ENCODE measurements around the gene HAUS8.

Gene HAUS8

GRCh38 chr19:17058236-17058635 lies 17.0 kb downstream of the HAUS8 start:
- DNase-seq, result no peak
- H3K4me3 ChIP-seq (ENCODE audit: low read depth, low read length), result no peak overlapping the region
- TF ChIP-seq, protein P1, sequence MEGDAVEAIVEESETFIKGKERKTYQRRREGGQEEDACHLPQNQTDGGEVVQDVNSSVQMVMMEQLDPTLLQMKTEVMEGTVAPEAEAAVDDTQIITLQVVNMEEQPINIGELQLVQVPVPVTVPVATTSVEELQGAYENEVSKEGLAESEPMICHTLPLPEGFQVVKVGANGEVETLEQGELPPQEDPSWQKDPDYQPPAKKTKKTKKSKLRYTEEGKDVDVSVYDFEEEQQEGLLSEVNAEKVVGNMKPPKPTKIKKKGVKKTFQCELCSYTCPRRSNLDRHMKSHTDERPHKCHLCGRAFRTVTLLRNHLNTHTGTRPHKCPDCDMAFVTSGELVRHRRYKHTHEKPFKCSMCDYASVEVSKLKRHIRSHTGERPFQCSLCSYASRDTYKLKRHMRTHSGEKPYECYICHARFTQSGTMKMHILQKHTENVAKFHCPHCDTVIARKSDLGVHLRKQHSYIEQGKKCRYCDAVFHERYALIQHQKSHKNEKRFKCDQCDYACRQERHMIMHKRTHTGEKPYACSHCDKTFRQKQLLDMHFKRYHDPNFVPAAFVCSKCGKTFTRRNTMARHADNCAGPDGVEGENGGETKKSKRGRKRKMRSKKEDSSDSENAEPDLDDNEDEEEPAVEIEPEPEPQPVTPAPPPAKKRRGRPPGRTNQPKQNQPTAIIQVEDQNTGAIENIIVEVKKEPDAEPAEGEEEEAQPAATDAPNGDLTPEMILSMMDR (IDR thresholded peaks at IDR 0.05; ENCODE audit: low read depth, low read length, missing control alignments), result no peak
- no peak overlapping the region for H3K27ac ChIP-seq
- in situ Hi-C loops (cut with HindIII; ENCODE audit: low pct_ligation_motif_present, low sequenced_read_pairs), result no loop called here
- no peaks in the 10 kb centered on the region for H3K27me3 ChIP-seq (replicated peaks)
- H3K36me3 ChIP-seq (replicated peaks), result peaks cover 16% of the 10 kb centered on the region

DNA sequence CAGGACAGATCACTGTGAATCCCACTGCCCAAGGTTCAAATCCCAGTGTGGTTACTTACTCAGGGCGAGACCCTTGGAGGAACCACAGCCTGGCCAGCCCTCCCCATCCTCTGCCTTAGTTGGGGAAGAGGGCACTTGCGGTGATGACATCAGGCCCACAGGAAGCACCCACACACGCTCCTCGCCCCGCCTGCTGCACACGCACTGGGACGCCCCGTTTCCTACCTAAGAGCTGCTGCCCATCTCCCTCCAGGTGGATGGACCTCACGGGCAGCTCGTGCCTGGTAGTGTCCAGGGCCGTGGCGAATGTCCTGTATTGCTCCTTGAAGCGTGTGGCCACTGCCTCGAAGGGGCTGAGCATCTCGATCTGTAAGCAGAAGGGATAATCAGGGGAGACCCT lies 19.6 kb downstream of the HAUS8 start:
- peaks cover 18% of the 10 kb centered on the region for H3K36me3 ChIP-seq (replicated peaks)
- no peaks in the 10 kb centered on the region for H3K27me3 ChIP-seq (replicated peaks)
- no peak overlapping the region for H3K27ac ChIP-seq
- DNase-seq, result no peak
- in situ Hi-C loops (cut with HindIII; ENCODE audit: low pct_ligation_motif_present, low sequenced_read_pairs), result no loop called here
- TF ChIP-seq, protein P1 (IDR thresholded peaks at IDR 0.05; ENCODE audit: low read depth, low read length, missing control alignments), result no peak
- H3K4me3 ChIP-seq (ENCODE audit: low read depth, low read length), result no peak overlapping the region

DNA sequence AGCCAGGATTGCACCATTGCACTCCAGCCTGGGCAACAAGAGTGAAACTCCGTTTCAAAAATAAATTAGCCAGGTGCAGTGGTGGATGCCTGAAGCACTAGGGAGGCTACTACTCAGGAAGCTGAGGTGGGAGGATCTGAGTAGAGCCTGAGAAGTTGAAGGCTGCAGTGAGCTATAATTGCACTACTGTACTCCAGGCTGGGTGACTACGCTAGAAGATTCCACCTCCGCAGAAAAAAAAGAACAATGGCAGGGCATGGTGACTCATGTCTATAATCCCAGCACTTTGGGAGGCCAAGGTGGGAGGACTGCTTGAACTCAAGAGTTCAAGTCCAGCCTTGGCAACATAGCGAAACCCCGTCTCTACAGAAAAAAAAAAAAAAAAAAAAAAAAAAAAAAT lies 20.5 kb downstream of the HAUS8 start:
- no peak for DNase-seq
- TF ChIP-seq, protein P1 (IDR thresholded peaks at IDR 0.05; ENCODE audit: low read depth, low read length, missing control alignments), result no peak
- Histone ChIP-seq H3K36me3 (replicated peaks) (peaks cover 18% of the 10 kb centered on the region), H3K4me3 (ENCODE audit: low read depth, low read length) (no peak overlapping the region), H3K27ac (no peak overlapping the region), H3K27me3 (replicated peaks) (no peaks in the 10 kb centered on the region)
- in situ Hi-C loops (cut with HindIII; ENCODE audit: low pct_ligation_motif_present, low sequenced_read_pairs), result no loop called here

DNA sequence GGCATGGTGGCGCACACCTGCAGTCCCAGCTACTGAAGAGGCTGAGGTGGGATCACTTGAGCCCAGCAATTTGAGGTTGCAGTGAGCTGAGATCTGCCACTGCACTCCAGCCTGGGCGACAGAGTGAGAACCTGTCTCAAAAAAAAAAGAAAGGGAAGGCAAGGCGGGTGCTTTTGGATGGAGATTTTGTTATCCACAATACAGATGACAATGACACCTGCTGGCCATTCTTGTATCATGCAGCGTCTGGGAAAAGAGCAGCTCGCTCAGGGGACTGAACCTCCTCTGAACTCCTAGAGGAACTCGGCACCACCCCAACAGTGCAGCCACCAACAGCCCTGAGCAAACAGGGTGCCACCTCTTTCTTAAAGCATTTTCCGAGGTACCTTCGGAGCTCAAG lies 22.8 kb downstream of the HAUS8 start:
- peaks cover 3% of the 10 kb centered on the region for H3K36me3 ChIP-seq (replicated peaks)
- H3K27me3 ChIP-seq (replicated peaks), result no peaks in the 10 kb centered on the region
- no peak overlapping the region for H3K27ac ChIP-seq
- in situ Hi-C loops (cut with HindIII; ENCODE audit: low pct_ligation_motif_present, low sequenced_read_pairs), result no loop called here
- TF ChIP-seq, protein P1 (IDR thresholded peaks at IDR 0.05; ENCODE audit: low read depth, low read length, missing control alignments), result peak; percentile 75
- H3K4me3 ChIP-seq (ENCODE audit: low read depth, low read length), result no peak overlapping the region
- DNase-seq, result peak; percentile 46

DNA sequence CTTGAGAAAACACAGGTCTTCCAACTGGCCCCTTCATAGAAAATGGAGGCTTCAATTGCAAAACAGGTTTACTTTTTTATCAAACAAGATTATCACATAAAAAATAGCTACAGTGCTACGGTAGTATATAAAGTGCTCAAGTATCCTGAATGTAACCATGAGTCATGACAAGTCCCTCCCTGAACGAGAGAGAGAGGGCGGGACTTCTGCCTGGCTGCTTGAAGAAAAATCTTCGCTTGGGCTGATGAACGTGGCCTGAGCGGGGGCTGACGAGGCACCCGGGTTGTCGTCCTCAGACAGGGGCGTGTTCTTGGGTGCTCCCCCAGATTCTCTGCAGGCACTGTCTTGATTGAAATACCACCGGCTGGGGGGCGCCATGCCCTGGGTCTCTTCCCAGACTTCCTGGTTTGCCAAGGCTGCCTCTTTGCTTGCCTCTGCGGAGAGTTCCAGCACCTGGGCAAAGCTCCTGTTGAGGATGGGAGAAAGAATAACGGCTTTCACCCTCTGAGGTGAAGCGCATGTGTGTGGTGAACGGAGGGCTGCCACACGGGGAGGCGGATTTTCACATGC lies 25.5 kb downstream of the HAUS8 start:
- Histone ChIP-seq H3K27me3 (replicated peaks) (no peaks in the 10 kb centered on the region), H3K27ac (no peak overlapping the region), H3K36me3 (replicated peaks) (peaks cover 3% of the 10 kb centered on the region), H3K4me3 (ENCODE audit: low read depth, low read length) (no peak overlapping the region)
- in situ Hi-C loops (cut with HindIII; ENCODE audit: low pct_ligation_motif_present, low sequenced_read_pairs), result no loop called here
- TF ChIP-seq, protein P1 (IDR thresholded peaks at IDR 0.05; ENCODE audit: low read depth, low read length, missing control alignments), result no peak
- peak; percentile 52 for DNase-seq

GRCh38 chr19:17048885-17049453 lies 26.3 kb downstream of the HAUS8 start:
- TF ChIP-seq, protein P1 (IDR thresholded peaks at IDR 0.05; ENCODE audit: low read depth, low read length, missing control alignments), result no peak
- H3K36me3 ChIP-seq (replicated peaks), result peaks cover 3% of the 10 kb centered on the region
- in situ Hi-C loops (cut with HindIII; ENCODE audit: low pct_ligation_motif_present, low sequenced_read_pairs), result no loop called here
- H3K27me3 ChIP-seq (replicated peaks), result no peaks in the 10 kb centered on the region
- no peak overlapping the region for H3K27ac ChIP-seq
- no peak overlapping the region for H3K4me3 ChIP-seq (ENCODE audit: low read depth, low read length)
- DNase-seq, result no peak

Data from brain microvascular endothelial cell (primary cell).